Measurements from ENCODE around the gene MAEL. TPM values are rescaled to one million over a fixed set of nuclear protein-coding genes. Genes with fewer than 3 reads are reported as not detected.

MAEL gene
- total and polyA plus RNA-seq, 2 of the 13 experiments (the other 11 are each of a cell fraction or from before 2014, with no cell fraction given) = not detected

DNA sequence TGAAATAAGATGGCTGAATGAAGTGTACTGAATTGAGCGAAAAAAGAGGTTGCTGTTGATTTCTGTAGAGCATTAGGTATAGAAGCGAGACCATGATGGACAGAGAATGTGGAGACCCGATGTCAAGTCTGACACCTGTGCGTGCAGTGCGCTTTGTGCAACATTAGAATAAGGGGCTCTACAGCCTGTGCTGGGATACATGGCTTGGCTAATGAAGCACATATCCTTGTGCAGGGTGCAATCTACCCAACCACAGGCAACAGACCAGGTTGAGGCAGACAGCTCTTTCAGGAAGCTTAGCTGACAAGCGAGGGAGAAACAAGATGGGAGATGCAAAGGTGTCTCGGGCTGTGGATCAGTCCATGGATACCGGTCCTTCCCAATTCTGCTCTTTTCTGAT lies 82.2 kb downstream of the MAEL start:
- ATAC-seq (no peak), DNase-seq (ENCODE audit: low spot score) (no peak), FAIRE-seq (no peak)
- H3K27ac ChIP-seq (ENCODE audit: extremely low read length, insufficient read depth, low read length) = no peak overlapping the region
- TF ChIP-seq ZNF235 (CRISPR knock-in tag; IDR thresholded peaks at IDR 0.05; ENCODE audit: borderline replicate concordance) (no peak), RAD21 (CRISPR knock-in tag; IDR thresholded peaks at IDR 0.05) (no peak), TBL1XR1 (IDR thresholded peaks at IDR 0.05; ENCODE audit: borderline replicate concordance, low read length, partially characterized antibody) (no peak), MIXL1 (CRISPR knock-in tag; IDR thresholded peaks at IDR 0.05) (no peak), NCOA2 (CRISPR knock-in tag; IDR thresholded peaks at IDR 0.05) (no peak), ZNF7 (CRISPR knock-in tag; IDR thresholded peaks at IDR 0.05) (no peak), RFXAP (CRISPR knock-in tag; IDR thresholded peaks at IDR 0.05; ENCODE audit: borderline replicate concordance) (no peak), SALL2 (CRISPR knock-in tag; IDR thresholded peaks at IDR 0.05) (no peak)
- TF ChIP-seq, protein P1, sequence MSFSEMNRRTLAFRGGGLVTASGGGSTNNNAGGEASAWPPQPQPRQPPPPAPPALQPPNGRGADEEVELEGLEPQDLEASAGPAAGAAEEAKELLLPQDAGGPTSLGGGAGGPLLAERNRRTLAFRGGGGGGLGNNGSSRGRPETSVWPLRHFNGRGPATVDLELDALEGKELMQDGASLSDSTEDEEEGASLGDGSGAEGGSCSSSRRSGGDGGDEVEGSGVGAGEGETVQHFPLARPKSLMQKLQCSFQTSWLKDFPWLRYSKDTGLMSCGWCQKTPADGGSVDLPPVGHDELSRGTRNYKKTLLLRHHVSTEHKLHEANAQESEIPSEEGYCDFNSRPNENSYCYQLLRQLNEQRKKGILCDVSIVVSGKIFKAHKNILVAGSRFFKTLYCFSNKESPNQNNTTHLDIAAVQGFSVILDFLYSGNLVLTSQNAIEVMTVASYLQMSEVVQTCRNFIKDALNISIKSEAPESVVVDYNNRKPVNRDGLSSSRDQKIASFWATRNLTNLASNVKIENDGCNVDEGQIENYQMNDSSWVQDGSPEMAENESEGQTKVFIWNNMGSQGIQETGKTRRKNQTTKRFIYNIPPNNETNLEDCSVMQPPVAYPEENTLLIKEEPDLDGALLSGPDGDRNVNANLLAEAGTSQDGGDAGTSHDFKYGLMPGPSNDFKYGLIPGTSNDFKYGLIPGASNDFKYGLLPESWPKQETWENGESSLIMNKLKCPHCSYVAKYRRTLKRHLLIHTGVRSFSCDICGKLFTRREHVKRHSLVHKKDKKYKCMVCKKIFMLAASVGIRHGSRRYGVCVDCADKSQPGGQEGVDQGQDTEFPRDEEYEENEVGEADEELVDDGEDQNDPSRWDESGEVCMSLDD (CRISPR knock-in tag; IDR thresholded peaks at IDR 0.05; ENCODE audit: borderline replicate concordance) = no peak
- TF ChIP-seq, protein P2, sequence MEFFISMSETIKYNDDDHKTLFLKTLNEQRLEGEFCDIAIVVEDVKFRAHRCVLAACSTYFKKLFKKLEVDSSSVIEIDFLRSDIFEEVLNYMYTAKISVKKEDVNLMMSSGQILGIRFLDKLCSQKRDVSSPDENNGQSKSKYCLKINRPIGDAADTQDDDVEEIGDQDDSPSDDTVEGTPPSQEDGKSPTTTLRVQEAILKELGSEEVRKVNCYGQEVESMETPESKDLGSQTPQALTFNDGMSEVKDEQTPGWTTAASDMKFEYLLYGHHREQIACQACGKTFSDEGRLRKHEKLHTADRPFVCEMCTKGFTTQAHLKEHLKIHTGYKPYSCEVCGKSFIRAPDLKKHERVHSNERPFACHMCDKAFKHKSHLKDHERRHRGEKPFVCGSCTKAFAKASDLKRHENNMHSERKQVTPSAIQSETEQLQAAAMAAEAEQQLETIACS (CRISPR knock-in tag; IDR thresholded peaks at IDR 0.05) = no peak
- TF ChIP-seq, protein P3, sequence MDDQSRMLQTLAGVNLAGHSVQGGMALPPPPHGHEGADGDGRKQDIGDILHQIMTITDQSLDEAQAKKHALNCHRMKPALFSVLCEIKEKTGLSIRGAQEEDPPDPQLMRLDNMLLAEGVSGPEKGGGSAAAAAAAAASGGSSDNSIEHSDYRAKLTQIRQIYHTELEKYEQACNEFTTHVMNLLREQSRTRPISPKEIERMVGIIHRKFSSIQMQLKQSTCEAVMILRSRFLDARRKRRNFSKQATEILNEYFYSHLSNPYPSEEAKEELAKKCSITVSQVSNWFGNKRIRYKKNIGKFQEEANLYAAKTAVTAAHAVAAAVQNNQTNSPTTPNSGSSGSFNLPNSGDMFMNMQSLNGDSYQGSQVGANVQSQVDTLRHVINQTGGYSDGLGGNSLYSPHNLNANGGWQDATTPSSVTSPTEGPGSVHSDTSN (CRISPR knock-in tag; IDR thresholded peaks at IDR 0.05; ENCODE audit: borderline replicate concordance) = no peak
- H3K79me2 ChIP-seq (ENCODE audit: insufficient read depth, low read length) = no peaks in the 10 kb centered on the region
- intact Hi-C loops (cut with micrococcal nuclease; ENCODE audit: unreplicated experiment) (no loop called here), in situ Hi-C loops (cut with HindIII; ENCODE audit: extremely low pct_ligation_motif_present, low pct_unique_long_range_greater_than_20kb) (no loop called here)
- BruUV-seq (replicated peaks) = no TSS peak
- no peak overlapping the region for H3K9ac ChIP-seq (ENCODE audit: insufficient read depth, low read depth, low read length)
- ChIA-PET CTCF (ENCODE audit: low intra/inter-chr PET ratio, low total read pairs) (no interaction called here), POLR2A (no interaction called here)
- WGBS (ENCODE audit: low lambda C conversion rate) = 33% methylated on average over 8 of the region's 8 CpGs
- peaks cover 3 to 38% of the 10 kb centered on the region in 2 experiments; a peak in 3 of 5 replicates for H3K27me3 ChIP-seq (ENCODE audit: control insufficient read depth in 1 of 2, insufficient read depth in 2 of 2, low read length in 2 of 2)
- H3K9me3 ChIP-seq (ENCODE audit: low read length) = no peaks in the 10 kb centered on the region
- H3K4me2 ChIP-seq (ENCODE audit: low read depth, low read length) = no peak overlapping the region
- no peak overlapping the region for H2AFZ ChIP-seq (ENCODE audit: low read length)
- no peaks in the 10 kb centered on the region for H3K36me3 ChIP-seq (replicated peaks in 1 of 2; ENCODE audit: control insufficient read depth in 1 of 2, insufficient read depth in 2 of 2, low read length in 2 of 2)
- H4K20me1 ChIP-seq (ENCODE audit: insufficient read depth, low read length) = no peaks in the 10 kb centered on the region
- H3K4me1 ChIP-seq (ENCODE audit: insufficient read depth, low read length) = no peaks in the 10 kb centered on the region
- no peak overlapping the region for H3K4me3 ChIP-seq (replicated peaks in 1 of 3; ENCODE audit: insufficient read depth in 1 of 3, low read depth in 2 of 3, low read length in 3 of 3)

Small RNA genes within 50 kb of the gene (small RNA-seq; reads per million reads assigned to genes)
- 0 to 1.9 (median 0) reads per million in 3 experiments for gene RNA5SP65 (ENCODE audit: insufficient read depth in 2 of 3, insufficient read length in 3 of 3, low read depth in 2 of 3, low replicate concordance in 1 of 3)

Other genes with a start within 250 kb of the MAEL start
- 16.2 and 17.6 TPM in 2 replicates for gene POGK, start 149.8 kb upstream of the MAEL start, total RNA-seq (2016; rRNA removed; fragmentation: Illumina TruSeq; extraction: Trizol)
- gene POGK, start 149.8 kb upstream of the MAEL start, polyA plus RNA-seq (2011; rRNA removed) = 4.8 and 5.3 TPM in 2 replicates
- gene TADA1, start 113.0 kb upstream of the MAEL start, total RNA-seq (2016; rRNA removed; fragmentation: Illumina TruSeq; extraction: Trizol) = 28.3 and 38.1 TPM in 2 replicates
- 21.3 and 29.1 TPM in 2 replicates for gene TADA1, start 113.0 kb upstream of the MAEL start, polyA plus RNA-seq (2011; rRNA removed)
- gene ILDR2, start 13.7 kb upstream of the MAEL start, total RNA-seq (2016; rRNA removed; fragmentation: Illumina TruSeq; extraction: Trizol) = 0.04 and 0.17 TPM in 2 replicates
- gene ILDR2, start 13.7 kb upstream of the MAEL start, polyA plus RNA-seq (2011; rRNA removed) = 0.10 TPM in 1 of 2 replicates, not detected in the other
- not detected in 2 replicates for gene GPA33, start 101.1 kb downstream of the MAEL start, total RNA-seq (2016; rRNA removed; fragmentation: Illumina TruSeq; extraction: Trizol)
- gene GPA33, start 101.1 kb downstream of the MAEL start, polyA plus RNA-seq (2011; rRNA removed) = not detected in 2 replicates
- gene STYXL2, start 104.8 kb downstream of the MAEL start, total RNA-seq (2016; rRNA removed; fragmentation: Illumina TruSeq; extraction: Trizol) = not detected in 2 replicates
- not detected in 2 replicates for gene STYXL2, start 104.8 kb downstream of the MAEL start, polyA plus RNA-seq (2011; rRNA removed)
- gene POU2F1, start 231.6 kb downstream of the MAEL start, total RNA-seq (2016; rRNA removed; fragmentation: Illumina TruSeq; extraction: Trizol) = 10.2 and 15.1 TPM in 2 replicates
- 9.0 and 13.0 TPM in 2 replicates for gene POU2F1, start 231.6 kb downstream of the MAEL start, polyA plus RNA-seq (2011; rRNA removed)

Data from HepG2 (cell line).